Stimulated activated CD4-positive, alpha-beta T cell treated with anti-CD3 and anti-CD28 coated beads, Interleukin-2, amount 100 ng/mL, for 24 hours (primary cell): ENCODE measurements around the gene UVRAG.

ENCODE experiments used
- DNase-seq, 2 donors: peaks; one replicate each; pipeline ENCODE4 v3.0.0-alpha.2; 2020

The UVRAG gene

DNA sequence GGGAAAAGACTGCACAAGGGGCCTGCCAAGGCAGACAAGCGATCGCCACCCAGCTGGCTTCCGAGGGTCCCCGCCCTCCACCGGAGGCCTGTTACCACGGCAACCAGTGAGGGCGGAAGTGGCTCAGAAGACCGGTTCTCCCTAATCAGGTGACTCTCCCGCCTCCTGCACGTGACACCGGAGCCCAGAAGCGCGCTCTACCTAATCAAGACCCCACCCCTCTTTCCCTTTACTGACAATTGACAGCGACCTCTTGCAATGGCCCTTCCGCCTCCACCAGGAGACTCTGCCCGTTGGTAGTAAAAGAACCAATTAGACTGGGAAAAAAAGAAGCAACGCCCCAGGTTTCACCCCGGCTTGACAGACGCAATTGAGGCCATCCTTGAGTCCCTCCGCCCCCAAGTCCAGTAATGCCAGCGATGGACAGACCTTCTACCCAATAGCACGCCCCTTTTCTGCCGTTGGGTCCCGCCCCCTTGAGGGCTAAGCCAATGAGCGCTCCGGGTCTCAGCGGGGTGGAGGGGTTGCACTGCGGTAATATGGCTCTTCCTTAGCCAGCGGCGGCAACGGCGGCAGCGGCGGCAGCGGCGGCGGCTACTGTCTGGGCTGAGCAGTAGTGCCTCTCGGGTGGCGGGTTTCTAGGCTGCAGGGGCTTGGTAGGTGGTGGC is at the start of gene UVRAG:
TSS of gene UVRAG (plus strand) at position 534 of the 668 bp plus-strand sequence. CDS start 198 bp downstream, outside the sequence.
- DNase-seq = peak; percentile 97 to 98

DNA sequence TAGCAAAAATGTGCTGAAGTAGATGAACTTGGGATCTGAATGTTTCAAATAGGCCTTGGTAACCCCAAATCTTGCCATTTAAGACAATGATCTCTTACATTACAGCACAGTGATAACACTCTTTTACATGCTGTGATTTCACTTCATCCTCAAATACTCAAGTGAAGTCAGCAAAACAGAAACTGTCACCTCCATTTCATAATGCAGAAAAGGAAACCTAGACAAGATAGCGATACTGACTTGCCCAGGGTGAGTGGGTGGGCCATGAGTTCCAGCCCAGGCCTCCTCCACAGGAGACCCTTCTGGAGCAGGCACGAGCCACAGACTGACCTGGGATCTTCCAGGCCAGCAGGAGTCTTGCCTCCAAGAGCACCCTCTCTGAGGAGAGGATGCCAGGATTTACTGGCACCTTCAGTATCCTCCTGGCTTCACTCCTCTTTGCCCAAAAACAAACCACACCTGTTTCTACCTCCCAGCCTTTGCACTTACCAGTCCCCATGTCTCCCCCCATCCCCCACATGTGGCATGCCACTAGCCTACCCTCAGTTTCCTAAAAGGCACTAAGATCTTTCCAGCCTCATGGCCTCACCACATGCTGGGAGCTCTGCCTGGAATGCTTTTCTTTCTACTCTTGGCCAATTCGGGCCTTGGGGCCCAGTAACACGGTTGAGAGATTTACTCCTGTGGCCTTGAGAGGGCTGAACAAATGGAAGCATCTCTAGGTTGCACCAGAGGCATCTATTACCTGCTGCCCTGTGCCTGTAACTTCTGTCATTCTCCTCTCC is 48.4 kb upstream of the UVRAG start:
- DNase-seq = no peak

DNA sequence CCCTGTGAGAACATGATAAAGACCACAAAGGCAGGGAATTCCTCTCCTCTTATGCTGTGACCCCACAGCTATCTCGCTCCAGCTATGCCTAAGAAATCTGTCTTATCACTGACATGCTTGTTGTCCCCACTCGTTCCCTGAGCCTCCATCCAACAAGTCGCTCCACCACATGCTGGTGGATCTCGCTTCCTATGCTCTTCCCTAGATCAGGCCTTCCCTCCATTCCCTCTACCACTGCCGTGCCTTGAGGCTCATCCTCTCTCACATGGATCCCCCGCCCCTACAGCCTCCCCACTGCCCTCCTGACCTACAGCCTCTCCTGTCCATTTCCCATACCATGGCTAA is 47.8 kb upstream of the UVRAG start:
- DNase-seq = no peak

- no peak for DNase-seq
Observed at GRCh38 chr11:75767793-75768111, 47.3 kb upstream of the UVRAG start.

DNA sequence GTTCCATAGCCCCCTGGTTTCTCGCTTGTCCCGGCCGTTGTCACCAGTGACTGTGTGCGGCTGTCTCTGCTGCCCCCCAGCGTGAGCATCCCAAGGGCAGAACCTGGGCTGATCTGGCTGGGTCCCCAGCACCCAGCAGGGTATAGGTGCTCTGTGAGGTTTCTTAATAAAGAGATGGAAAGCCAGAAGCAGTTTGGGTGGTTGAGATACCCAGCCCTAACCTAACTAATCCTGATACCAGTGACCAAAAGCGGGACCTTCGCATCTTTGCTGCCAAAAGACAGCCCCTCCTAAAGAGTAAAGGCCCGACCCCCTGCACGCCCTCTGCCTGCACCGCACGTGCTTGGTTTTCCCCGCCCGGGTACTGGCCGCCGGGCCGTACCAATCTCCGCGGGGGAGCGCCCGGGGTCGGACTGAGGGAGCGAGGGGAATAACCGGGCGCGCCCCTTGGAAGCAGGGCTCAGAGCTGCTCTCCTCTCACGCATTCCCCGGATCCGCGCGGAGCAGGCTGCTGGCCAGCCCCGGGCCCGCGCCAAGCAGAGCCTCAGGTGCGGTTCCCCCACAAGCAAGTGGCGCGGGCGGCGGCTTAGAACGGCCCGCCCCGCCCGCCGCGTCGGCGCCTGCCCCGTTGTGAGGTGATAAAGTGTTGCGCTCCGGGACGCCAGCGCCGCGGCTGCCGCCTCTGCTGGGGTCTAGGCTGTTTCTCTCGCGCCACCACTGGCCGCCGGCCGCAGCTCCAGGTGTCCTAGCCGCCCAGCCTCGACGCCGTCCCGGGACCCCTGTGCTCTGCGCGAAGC is 46.7 kb upstream of the UVRAG start, which contains the start of gene DGAT2:
TSS of gene DGAT2 (plus strand) at position 667 of the 797 bp plus-strand sequence. CDS start 214 bp downstream, outside the sequence.
- DNase-seq = peak; percentile 78

DNA sequence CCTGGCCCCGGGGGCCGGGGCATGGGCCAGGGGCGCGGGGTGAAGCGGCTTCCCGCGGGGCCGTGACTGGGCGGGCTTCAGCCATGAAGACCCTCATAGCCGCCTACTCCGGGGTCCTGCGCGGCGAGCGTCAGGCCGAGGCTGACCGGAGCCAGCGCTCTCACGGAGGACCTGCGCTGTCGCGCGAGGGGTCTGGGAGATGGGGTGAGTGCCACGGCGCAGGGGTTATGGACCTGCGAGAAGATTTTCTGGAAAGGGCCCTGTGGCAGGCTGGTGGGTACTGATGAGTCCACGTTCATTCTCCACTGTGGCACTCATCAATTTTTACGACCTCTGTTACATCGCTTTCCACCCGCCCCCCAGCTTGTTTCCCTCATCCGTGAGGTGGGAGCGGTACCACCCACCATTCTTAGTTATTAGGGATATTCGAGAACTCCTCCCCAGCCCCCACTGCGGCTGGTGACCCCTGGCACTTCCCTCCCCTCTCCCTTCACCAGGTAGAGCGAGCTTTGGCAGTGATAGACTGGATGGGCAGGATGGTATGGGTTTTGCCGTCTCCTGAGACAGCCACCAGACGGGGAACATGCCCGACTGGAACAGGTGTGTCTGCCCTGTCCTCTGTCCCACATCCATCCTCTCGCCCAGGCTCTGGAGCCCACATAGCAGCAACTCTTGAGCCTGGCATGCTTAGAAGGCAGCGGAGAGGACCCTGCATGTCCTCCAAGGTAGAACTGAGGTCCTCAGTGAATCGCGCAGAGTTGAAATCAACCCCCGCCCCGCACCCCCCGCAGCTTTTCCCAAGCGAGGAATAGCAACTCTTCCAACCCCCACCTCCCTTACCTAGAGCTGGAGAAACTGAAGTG is 45.9 kb upstream of the UVRAG start:
- peak in 1 of 2 donors; percentile 7 for DNase-seq

DNA sequence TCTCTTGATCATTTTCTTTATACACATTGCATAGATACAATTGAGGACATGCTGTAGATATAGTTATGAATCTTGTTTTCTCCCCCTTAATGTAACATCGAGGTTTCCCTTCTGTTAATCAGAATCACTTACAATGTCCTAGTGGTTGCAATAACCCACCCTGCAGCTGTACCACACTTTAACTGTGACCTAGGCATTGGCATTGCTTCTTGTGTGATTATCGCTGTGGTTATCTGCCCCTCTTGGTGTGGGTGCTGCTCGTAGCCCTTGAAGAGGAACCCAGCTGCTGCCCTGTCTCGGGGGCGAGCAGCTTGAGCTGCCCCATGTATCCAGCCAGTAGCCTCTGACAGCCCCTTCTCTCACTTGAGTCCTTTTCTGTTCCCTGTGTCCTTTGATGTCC is 44.9 kb upstream of the UVRAG start:
- DNase-seq = no peak

DNA sequence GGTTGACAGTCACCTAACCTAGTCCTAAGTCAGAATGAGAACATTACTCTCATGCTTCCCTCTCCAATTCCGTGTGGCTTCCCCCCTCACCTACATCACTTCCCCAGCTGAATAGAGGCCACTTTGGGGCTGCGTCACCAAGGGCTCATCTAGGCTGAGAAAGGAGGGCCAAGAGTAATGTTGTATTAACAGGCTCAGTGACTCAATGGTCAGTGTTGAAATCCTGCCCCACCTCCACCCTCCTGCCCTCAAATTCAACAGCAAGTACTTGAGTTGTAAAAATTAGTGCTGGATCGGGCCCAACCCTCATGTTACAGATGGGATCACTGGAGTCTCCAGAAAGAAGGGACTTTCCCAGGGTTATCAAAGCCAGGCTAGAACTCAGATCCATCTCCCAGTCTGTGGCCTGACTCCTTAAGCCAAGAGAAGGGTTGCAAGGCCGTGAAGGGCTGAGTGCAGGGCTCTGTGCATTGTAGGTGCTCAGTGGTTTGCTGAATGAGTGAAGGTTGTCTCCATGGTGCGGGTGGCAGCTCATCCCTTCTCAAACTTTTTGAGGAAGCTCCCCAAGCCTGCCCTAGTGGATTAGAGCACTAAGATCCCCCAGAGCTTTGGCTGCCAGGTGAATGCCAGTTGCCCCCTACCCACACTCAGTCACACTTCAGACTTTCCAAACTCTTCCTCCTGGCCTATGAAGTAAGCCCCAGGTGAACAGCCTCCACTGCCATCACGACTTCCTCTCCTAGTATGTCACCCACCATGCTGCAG is 43.2 kb upstream of the UVRAG start:
- no peak for DNase-seq

GRCh38 chr11:75773595-75774353 is 41.2 kb upstream of the UVRAG start:
- peak in 1 of 2 donors; percentile 13 for DNase-seq

DNA sequence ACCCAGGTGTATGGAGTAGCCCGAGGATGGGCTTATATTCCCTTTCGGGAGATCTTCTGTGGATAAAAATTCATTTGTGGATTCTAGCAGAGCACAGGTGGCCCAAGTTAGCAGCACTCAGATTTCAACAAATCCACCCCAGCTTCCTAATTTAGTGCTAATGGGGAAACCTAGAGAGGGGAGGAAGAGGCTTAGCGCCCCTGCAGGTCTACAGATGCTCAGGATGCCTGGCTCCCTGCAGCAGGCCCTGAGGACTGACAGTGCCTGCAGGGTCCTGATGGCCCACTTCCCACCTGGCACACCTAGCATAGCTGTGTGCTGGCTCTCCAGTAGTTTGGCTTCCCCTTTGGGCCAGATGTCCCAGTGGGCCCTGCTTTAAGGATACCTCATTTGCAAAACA is 40.0 kb upstream of the UVRAG start:
- no peak for DNase-seq

DNA sequence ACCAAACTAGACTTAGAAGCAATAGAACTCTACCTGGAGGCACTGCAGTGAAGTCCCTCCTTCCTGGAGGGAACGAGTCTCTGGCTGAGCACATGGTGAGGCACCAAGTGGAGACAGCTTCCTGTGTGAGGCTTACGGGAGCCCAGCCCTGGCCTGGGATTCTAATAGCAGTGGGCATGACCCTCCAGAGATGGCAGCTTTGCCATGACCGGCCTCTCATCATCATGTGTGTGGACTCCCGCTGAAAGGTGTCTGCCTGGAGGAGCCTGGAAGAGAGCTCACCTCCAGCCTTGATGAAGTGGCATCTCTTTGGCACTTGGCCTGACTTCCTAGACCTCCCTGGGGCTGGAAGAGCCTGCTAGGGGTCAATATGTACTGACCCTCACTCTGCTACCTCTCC is 38.5 kb upstream of the UVRAG start:
- DNase-seq = no peak

- DNase-seq = no peak
Observed at GRCh38 chr11:75777461-75778110, 37.4 kb upstream of the UVRAG start.

DNA sequence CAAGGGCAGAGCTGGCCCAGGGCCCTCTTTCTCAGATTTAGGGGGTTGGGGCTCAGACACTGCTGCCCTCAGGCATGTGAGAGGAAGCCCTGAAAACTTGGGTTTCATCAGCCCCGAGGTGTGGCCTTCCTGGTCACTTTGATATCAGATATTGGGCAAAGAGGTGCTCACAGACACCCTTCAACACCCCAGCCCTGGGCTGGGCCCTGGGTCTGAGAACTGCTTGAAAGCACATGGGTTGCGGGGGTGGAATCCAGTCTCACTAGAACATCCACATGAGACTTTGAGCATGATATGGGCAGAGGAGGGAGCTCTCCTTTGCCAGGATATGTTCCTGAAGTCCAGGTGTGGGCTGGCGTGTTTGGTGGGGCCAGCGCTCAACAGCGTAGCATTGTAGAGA is 36.0 kb upstream of the UVRAG start:
- no peak for DNase-seq

DNA sequence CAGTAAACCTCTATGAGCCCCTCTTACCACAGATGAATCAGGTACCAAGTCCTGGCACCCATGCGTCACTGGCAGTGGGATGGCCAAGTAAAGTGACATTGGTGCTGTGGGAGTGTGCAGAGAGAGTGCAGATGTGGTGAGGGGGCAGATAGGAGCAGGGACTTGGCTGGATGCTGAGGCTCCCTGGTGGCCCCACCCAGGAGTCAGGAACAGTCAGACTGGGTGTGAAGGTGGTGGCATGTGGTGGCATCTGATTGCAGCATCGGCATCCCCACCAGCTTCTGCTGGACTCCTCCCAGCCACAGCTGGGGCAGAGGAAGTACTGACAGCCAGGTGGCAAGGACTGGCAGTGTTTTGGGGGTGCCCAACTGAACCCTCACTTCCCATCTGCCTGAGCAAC is 35.0 kb upstream of the UVRAG start:
- DNase-seq = no peak

DNA sequence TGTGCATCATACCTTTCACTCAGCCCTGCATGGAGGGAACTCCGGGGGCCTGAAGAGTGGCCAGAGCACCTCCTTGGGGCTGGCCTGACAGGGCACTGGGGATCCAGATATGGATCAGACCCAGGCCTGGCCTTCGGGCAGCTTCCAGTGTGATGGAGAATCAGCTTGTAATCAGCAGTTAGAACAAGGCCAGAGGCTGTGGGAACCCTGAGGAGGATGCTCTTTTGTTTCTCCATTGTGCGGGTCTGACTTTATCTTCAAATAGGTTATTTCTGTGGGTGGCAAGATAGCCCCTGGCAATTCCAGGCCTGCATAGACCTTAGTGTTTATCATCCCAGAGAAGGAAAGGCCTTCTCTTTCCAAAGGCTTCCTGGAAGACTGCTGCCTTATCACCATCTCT is 34.1 kb upstream of the UVRAG start:
- DNase-seq = no peak

- DNase-seq = no peak
Observed at GRCh38 chr11:75781296-75781695, 33.7 kb upstream of the UVRAG start.

GRCh38 chr11:75781831-75782230 is 33.2 kb upstream of the UVRAG start:
- no peak for DNase-seq

DNA sequence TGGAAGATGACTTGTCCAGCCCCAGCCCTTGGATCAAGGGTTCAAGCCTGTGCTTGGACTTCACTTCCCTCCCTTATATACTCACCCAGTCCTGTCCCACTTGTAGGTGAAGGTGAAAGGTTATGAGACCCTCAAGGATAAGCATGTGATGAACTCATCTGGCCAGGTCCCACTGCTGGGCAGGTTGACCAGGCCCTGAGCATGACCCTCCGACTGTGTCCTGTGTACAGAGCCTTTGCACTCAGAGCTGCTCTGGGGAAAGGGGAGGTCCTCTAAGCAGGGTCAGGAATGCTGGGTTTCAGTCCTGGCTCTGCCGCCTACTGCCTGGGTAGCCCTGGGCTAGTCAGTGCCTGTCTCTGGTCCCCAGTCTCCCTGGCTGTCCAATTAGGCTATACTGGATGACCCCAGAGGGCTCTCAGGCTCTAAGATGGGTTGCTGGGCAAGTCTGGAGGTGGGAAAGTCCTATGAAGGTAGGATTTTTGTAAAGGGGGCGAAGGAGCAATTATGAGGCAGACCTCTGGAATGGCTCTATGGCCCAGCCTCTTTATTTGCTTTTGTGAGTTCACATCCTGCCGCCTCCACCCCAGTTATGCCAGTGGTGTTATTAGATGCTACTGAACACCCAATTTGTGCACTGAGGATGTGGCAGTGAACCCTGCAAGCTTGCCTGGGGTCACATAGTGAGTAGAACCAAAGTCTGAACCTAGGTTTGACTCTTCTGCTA is 32.3 kb upstream of the UVRAG start:
- DNase-seq = no peak

GRCh38 chr11:75783416-75784084 is 31.5 kb upstream of the UVRAG start:
- DNase-seq = no peak
